Sciatic nerve (tissue), 2 donors: Measurements from ENCODE around the gene OVCA2. TPM values are rescaled to one million over a fixed set of nuclear protein-coding genes. Genes with fewer than 3 reads are reported as not detected.
A peak's percentile ranks its signal among the peaks of the same experiment; 100 is the strongest.

Source experiments
- ATAC-seq: fragments of 200-7000 bp; cut with Tn5 transposase; one replicate; pipeline ENCODE4 v1.9.1; 2020; ENCODE audit warnings: mild to moderate bottlenecking, moderate library complexity
- DNase-seq: peaks from one replicate; pipeline ENCODE4 v3.0.0-alpha.2; 2020; ENCODE audit warnings: low spot score
- intact Hi-C: fragments of 100-400 bp; cut with DNase I; formaldehyde crosslinking; loops from one replicate; pipeline ENCODE4 v1.14.2; 2022
- total RNA-seq: library from RNA; stranded (reverse); fragmentation: NEBNext Ultra II Directional; extraction: Animal tissue kit (Norgen Biotek cat#: 25700); gene quantifications from one replicate; pipeline ENCODE4 v1.2.1, GENCODE V29; 2021
- donor health status: DM: no; HTN: no; CAD: no.
- donor health status: DM: no; HTN: no; CAD: no.

OVCA2 gene
- total RNA-seq, 1 donor from 2014 or later: 12.9 TPM

- ATAC-seq (peak; percentile 39), DNase-seq (peak; percentile 67)
- intact Hi-C loops: no loop called here
Measured at GRCh38 chr17:2071455-2072281, 29.8 kb downstream of the OVCA2 start.

- intact Hi-C loops: no loop called here
- peak; percentile 1 for ATAC-seq
Measured at GRCh38 chr17:2074919-2075318, 33.1 kb downstream of the OVCA2 start.

GRCh38 chr17:2075336-2076086 is 33.7 kb downstream of the OVCA2 start:
- ATAC-seq (peak; percentile 73), DNase-seq (no peak)
- intact Hi-C loops: no loop called here

More at GRCh38 chr17:2074919-2075318, 33.1 kb downstream of the OVCA2 start:
- DNase-seq: no peak

- DNase-seq: no peak
- intact Hi-C loops: no loop called here
- ATAC-seq: peak; percentile 5
Measured at GRCh38 chr17:2076087-2076984, 34.5 kb downstream of the OVCA2 start.

- DNase-seq: no peak
- intact Hi-C loops: no loop called here
- no peak for ATAC-seq
Measured at GRCh38 chr17:2077040-2077439, 35.2 kb downstream of the OVCA2 start.

- intact Hi-C loops: no loop called here
- ATAC-seq (no peak), DNase-seq (no peak)
Measured at GRCh38 chr17:2081564-2081963, 39.7 kb downstream of the OVCA2 start.

- intact Hi-C loops: no loop called here
- ATAC-seq: no peak
- DNase-seq: no peak
Measured at GRCh38 chr17:2082003-2082781, 40.4 kb downstream of the OVCA2 start.

GRCh38 chr17:2083613-2084035 is 41.8 kb downstream of the OVCA2 start:
- ATAC-seq: peak; percentile 15
- DNase-seq: no peak

GRCh38 chr17:2084036-2084765 is 42.4 kb downstream of the OVCA2 start:
- ATAC-seq (peak; percentile 79), DNase-seq (peak; percentile 79)
- intact Hi-C loops: no loop called here

More at GRCh38 chr17:2083613-2084035, 41.8 kb downstream of the OVCA2 start:
- intact Hi-C loops: no loop called here

- peak; percentile 83 for ATAC-seq
- intact Hi-C loops: no loop called here
- DNase-seq: peak; percentile 86
Measured at GRCh38 chr17:2084766-2085647, 43.2 kb downstream of the OVCA2 start.

GRCh38 chr17:2085648-2085949 is 43.8 kb downstream of the OVCA2 start:
- DNase-seq (no peak), ATAC-seq (peak; percentile 35)
- intact Hi-C loops: no loop called here

- ATAC-seq: no peak
- intact Hi-C loops: no loop called here
- no peak for DNase-seq
Measured at GRCh38 chr17:2086306-2086705, 44.5 kb downstream of the OVCA2 start.

GRCh38 chr17:2087597-2088211 is 45.9 kb downstream of the OVCA2 start:
- intact Hi-C loops: no loop called here
- no peak for DNase-seq
- ATAC-seq: no peak

GRCh38 chr17:2089021-2089422 is 47.2 kb downstream of the OVCA2 start:
- peak; percentile 1 for ATAC-seq
- no peak for DNase-seq

GRCh38 chr17:2090210-2090641 is 48.4 kb downstream of the OVCA2 start:
- no peak for DNase-seq
- no peak for ATAC-seq
- intact Hi-C loops: no loop called here

More at GRCh38 chr17:2089021-2089422, 47.2 kb downstream of the OVCA2 start:
- intact Hi-C loops: no loop called here

- peak; percentile 80 for DNase-seq
- peak; percentile 82 for ATAC-seq
- intact Hi-C loops: no loop called here
Measured at GRCh38 chr17:2090804-2091534, 49.1 kb downstream of the OVCA2 start.
